ENCODE results near the gene SORBS1.

- TF ChIP-seq CTCF (IDR thresholded peaks at IDR 0.05; ENCODE audit: low read depth, low read length, missing input control) (no peak), HNF4A (conservative IDR thresholded peaks at IDR 0.05) (no peak), ATF3 (IDR thresholded peaks at IDR 0.05) (no peak), GABPA (IDR thresholded peaks at IDR 0.05 in 1 of 2, conservative IDR thresholded peaks at IDR 0.05 in 1 of 2) (no peak), TAF1 (conservative IDR thresholded peaks at IDR 0.05) (no peak)
These were observed 8.2 kb upstream of the SORBS1 start for GRCh38 chr10:95569368-95569767.

Data from liver (tissue), 3 donors.